ENCODE measurements around the gene FAM50B.

FAM50B gene

DNA sequence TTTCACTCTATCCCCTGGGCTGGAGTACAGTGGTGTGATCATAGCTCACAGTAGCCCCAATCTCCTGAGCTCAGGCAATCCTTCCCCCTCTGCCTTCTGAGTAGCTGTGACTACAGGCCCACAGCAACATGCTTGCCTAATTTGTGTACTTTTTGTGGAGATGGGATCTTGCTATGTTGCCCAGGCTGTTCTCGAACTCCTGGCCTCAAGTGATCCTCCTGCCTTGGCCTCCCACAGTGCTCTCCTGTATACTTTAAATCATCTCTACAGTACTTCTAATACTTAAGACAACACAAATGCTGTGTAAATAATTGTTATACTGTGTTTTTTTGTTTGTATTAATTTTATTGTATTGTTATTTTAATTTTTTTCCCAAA, 39.7 kb upstream of the FAM50B start:
- TF ChIP-seq, protein P1, sequence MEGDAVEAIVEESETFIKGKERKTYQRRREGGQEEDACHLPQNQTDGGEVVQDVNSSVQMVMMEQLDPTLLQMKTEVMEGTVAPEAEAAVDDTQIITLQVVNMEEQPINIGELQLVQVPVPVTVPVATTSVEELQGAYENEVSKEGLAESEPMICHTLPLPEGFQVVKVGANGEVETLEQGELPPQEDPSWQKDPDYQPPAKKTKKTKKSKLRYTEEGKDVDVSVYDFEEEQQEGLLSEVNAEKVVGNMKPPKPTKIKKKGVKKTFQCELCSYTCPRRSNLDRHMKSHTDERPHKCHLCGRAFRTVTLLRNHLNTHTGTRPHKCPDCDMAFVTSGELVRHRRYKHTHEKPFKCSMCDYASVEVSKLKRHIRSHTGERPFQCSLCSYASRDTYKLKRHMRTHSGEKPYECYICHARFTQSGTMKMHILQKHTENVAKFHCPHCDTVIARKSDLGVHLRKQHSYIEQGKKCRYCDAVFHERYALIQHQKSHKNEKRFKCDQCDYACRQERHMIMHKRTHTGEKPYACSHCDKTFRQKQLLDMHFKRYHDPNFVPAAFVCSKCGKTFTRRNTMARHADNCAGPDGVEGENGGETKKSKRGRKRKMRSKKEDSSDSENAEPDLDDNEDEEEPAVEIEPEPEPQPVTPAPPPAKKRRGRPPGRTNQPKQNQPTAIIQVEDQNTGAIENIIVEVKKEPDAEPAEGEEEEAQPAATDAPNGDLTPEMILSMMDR (IDR thresholded peaks at IDR 0.05; ENCODE audit: low read depth, low read length): no peak
- H3K27ac ChIP-seq: no peak overlapping the region
- no peaks in the 10 kb centered on the region for H3K9me3 ChIP-seq (ENCODE audit: severe bottlenecking)
- no peak for DNase-seq
- no peaks in the 10 kb centered on the region for H3K27me3 ChIP-seq (ENCODE audit: insufficient read depth, low read depth, severe bottlenecking)
- no peak overlapping the region for H3K4me3 ChIP-seq (ENCODE audit: low read depth, low read length)
- H3K36me3 ChIP-seq: no peaks in the 10 kb centered on the region

DNA sequence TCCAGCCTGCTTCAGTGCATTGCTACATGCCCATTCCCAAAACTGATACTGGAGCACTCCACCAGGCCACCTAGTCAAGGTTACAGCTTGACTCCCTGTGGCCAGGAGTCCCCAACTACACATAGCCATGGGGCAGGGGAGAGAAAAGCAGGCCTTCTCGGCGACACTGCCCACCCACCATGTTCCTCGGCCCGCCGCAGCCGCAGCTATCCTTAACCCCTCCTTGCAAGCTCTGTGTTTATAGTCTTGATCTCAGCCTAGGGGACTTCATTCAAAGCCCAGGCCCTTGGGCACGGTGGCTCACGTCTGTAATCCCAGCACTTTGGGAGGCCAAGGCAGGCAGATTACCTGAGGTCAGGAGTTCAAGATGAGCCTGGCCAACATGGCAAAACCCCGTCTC, 39.2 kb upstream of the FAM50B start:
- Histone ChIP-seq H3K27me3 (ENCODE audit: insufficient read depth, low read depth, severe bottlenecking) (no peaks in the 10 kb centered on the region), H3K4me3 (ENCODE audit: low read depth, low read length) (no peak overlapping the region), H3K27ac (no peak overlapping the region), H3K36me3 (no peaks in the 10 kb centered on the region), H3K9me3 (ENCODE audit: severe bottlenecking) (no peaks in the 10 kb centered on the region)
- TF ChIP-seq, protein P1 (IDR thresholded peaks at IDR 0.05; ENCODE audit: low read depth, low read length): no peak
- DNase-seq: no peak

DNA sequence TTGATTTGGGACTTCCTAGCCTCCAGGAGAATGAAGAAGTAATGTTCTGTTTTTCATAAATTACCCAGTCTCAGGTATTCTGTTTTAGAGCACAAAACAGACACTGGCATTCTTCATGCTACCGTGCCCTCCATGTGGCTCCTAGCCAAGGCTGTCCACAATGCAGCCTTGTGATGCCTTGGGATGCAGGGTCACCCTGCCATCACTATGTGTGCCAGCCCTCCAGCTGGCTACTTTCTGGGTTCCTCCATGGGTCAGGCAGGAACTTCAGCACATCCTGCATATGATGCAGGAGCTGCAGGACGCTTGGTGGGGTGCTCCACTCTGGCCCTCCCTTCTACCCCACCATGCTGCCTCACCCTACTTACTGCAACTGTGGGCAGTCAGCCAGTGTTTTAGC, 38.0 kb upstream of the FAM50B start:
- TF ChIP-seq, protein P1 (IDR thresholded peaks at IDR 0.05; ENCODE audit: low read depth, low read length): no peak
- Histone ChIP-seq H3K27me3 (ENCODE audit: insufficient read depth, low read depth, severe bottlenecking) (no peaks in the 10 kb centered on the region), H3K4me3 (ENCODE audit: low read depth, low read length) (no peak overlapping the region), H3K27ac (no peak overlapping the region), H3K36me3 (no peaks in the 10 kb centered on the region), H3K9me3 (ENCODE audit: severe bottlenecking) (no peaks in the 10 kb centered on the region)
- DNase-seq: no peak

DNA sequence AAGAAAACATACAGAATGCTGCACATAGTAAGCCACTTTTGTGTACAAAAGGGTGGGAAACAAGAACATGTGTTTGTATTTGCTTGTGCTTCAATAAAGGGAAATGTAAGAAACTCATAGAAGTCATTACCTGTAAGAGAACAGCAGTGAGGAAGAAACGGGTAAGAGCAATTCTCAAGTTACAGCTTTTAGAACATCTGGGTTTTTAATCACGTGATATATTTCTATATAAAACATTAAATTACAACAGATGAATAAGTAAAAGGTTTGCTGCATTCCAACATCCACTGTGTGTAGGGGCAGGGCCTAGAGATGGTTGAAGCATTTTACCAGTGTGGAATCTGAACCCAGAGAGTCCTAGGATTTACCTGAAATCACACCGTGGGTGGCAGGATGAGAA, 36.6 kb upstream of the FAM50B start:
- H3K27me3 ChIP-seq (ENCODE audit: insufficient read depth, low read depth, severe bottlenecking): no peaks in the 10 kb centered on the region
- no peak for DNase-seq
- no peaks in the 10 kb centered on the region for H3K36me3 ChIP-seq
- no peak overlapping the region for H3K27ac ChIP-seq
- H3K9me3 ChIP-seq (ENCODE audit: severe bottlenecking): no peaks in the 10 kb centered on the region
- TF ChIP-seq, protein P1 (IDR thresholded peaks at IDR 0.05; ENCODE audit: low read depth, low read length): no peak
- no peak overlapping the region for H3K4me3 ChIP-seq (ENCODE audit: low read depth, low read length)

DNA sequence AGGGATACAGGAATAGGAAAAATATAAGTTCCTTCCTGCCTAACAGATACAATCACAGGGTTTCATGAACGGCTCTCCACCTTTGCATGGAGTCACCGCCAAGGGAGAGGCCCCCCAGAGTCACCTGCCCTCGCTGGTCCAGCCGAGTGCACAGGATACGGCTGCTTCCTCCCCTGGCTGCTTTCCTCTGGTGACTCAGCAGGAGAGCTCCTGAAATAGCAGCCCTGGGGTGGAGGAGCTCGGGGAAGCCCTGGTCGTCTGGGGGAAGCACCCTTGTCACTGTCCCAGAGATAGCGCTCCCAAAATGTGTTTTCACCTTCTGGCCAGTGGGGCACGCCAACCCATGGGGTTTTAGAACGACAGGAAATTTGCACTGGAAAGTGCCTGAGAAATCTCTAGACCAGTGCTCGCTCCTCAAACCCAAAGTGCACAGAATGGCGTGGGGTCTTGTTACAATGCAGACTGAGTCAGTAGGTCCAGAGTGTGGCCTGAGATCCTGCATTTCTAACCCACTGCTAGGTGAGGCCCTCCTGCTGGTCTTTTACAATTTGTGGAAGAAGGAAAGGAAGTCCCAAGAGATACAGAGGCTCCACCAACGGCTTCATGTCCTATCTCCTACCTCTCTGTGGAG, 35.9 kb upstream of the FAM50B start:
- TF ChIP-seq, protein P1 (IDR thresholded peaks at IDR 0.05; ENCODE audit: low read depth, low read length): no peak
- Histone ChIP-seq H3K27me3 (ENCODE audit: insufficient read depth, low read depth, severe bottlenecking) (no peaks in the 10 kb centered on the region), H3K9me3 (ENCODE audit: severe bottlenecking) (no peaks in the 10 kb centered on the region), H3K4me3 (ENCODE audit: low read depth, low read length) (no peak overlapping the region), H3K36me3 (no peaks in the 10 kb centered on the region), H3K27ac (no peak overlapping the region)
- no peak for DNase-seq

DNA sequence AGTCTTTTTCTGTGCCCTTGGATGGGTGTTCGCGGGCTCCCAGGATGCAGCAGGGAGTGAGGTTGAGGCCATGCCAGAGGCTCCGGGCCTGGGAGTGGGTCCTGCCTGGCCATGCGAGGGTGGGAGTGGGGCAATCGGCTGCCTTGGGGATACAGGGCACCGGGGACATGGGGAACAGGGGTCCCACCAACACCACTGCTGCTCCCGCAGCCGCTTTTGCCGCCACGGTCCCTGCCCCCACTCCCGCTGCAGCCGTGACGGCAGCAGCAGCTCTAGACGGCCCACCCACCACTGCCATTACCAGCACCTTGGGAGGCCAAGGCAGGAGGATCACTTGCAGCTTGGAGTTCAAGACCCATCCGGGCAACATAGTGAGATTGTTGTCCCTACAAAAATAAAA, 35.3 kb upstream of the FAM50B start:
- Histone ChIP-seq H3K27me3 (ENCODE audit: insufficient read depth, low read depth, severe bottlenecking) (no peaks in the 10 kb centered on the region), H3K4me3 (ENCODE audit: low read depth, low read length) (no peak overlapping the region), H3K36me3 (no peaks in the 10 kb centered on the region), H3K27ac (no peak overlapping the region), H3K9me3 (ENCODE audit: severe bottlenecking) (no peaks in the 10 kb centered on the region)
- DNase-seq: no peak
- TF ChIP-seq, protein P1 (IDR thresholded peaks at IDR 0.05; ENCODE audit: low read depth, low read length): no peak

Measured in WERI-Rb-1 (cell line).